C4-2B (cell line): ENCODE results near the gene PRKCZ.

Experiments
- CTCF ChIP-seq: fragments of 450-650 bp; conservative IDR thresholded peaks from 2 replicates; pipeline ENCODE4 v1.5.1; 2017; ENCODE audit warnings: mild to moderate bottlenecking
- ZFX ChIP-seq: fragments of 450-650 bp; IDR thresholded peaks from 2 replicates; pipeline ENCODE4 v1.6.1; 2017

GRCh38 chr1:2098839-2099785 is 48.9 kb downstream of the PRKCZ start:
- TF ChIP-seq CTCF (no peak), ZFX (no peak)
